Lung (tissue), 12 donors: Measurements from ENCODE around the gene TRIM39. TPM values are rescaled to one million over a fixed set of nuclear protein-coding genes. Genes with fewer than 3 reads are reported as not detected.

Source experiments
- ATAC-seq: fragments of 200-7000 bp; cut with Tn5 transposase; one replicate; pipeline ENCODE4 v1.9.1; 2020; ENCODE audit warnings: moderate number of reproducible peaks; ENCODE audit not compliant: insufficient read depth, low FRiP score
- DNase-seq, 3 donors: peaks; one replicate each; pipeline ENCODE4 v3.0.0-alpha.2; 2013 to 2017
- H3K27ac ChIP-seq, 2 donors: one replicate each; pipeline ENCODE4 v1.5.1; 2013; ENCODE audit warnings: mild to moderate bottlenecking in 2 of 2, moderate library complexity in 2 of 2, control low read depth in 1 of 2, inconsistent platforms in 1 of 2, low read depth in 1 of 2, low read length in 1 of 2
- H3K27me3 ChIP-seq, 3 donors: one replicate each; pipeline ENCODE4 v1.5.1; 2013; ENCODE audit warnings: low read length in 2 of 3; ENCODE audit not compliant: control insufficient read depth in 3 of 3, insufficient read depth in 3 of 3
- H3K36me3 ChIP-seq, 4 donors: one replicate each; pipeline ENCODE4 v1.5.1; 2013; ENCODE audit warnings: low read length in 4 of 4, mild to moderate bottlenecking in 1 of 4, moderate library complexity in 1 of 4; ENCODE audit not compliant: control insufficient read depth in 4 of 4, insufficient read depth in 4 of 4
- H3K4me1 ChIP-seq, 5 donors: one replicate each; pipeline ENCODE4 v1.5.1; 2013; ENCODE audit warnings: low read length in 5 of 5, mild to moderate bottlenecking in 2 of 5, moderate library complexity in 1 of 5; ENCODE audit not compliant: control insufficient read depth in 5 of 5, insufficient read depth in 5 of 5
- H3K4me3 ChIP-seq: one replicate; pipeline ENCODE4 v1.5.1; 2013; ENCODE audit warnings: mild to moderate bottlenecking, control low read depth, moderate library complexity
- H3K9ac ChIP-seq, 2 donors: one replicate each; pipeline ENCODE4 v1.5.1; 2013; ENCODE audit warnings: low read length in 2 of 2, control low read depth in 1 of 2; ENCODE audit not compliant: insufficient read depth in 1 of 2
- H3K9me3 ChIP-seq, 4 donors: one replicate each; pipeline ENCODE4 v1.5.1; 2013; ENCODE audit warnings: low read length in 3 of 4, mild to moderate bottlenecking in 1 of 4, moderate library complexity in 1 of 4; ENCODE audit not compliant: control insufficient read depth in 4 of 4, insufficient read depth in 3 of 4
- WGBS, 2 donors: extraction: QIAGEN DNeasy Blood & Tissue Kit; methylation state at CpG; one replicate each; pipeline ENCODE4 v1.1.7; 2013; 5-methylcytosine and 5-hydroxymethylcytosine counted together
- polyA plus RNA-seq, 2 donors: library from polyadenylated mRNA; stranded (reverse); fragments of 200-250 nt; gene quantifications; one replicate each; pipeline ENCODE4 v1.2.1, GENCODE V29; 2013
- total RNA-seq, 2 donors: library from RNA; depleted of rRNA in 1 of 2; stranded (reverse); fragments of >200 nt in 1 of 2; gene quantifications; one replicate each; pipeline ENCODE4 v1.2.1, GENCODE V29; 2014 to 2021
- TF ChIP-seq, protein P1 (sequence below): IDR thresholded peaks from 2 replicates; pipeline ENCODE4 v1.5.1; 2012; ENCODE audit warnings: mild to moderate bottlenecking; ENCODE audit errors: control extremely low read depth, extremely low read depth
- donor health status: control.
- donor health status: control.
- donor health status: Bipolar disorder and iron deficiency.
- donor health status: healthy.
- donor health status: DM: yes; HTN: yes; CAD: no.

The TRIM39 gene
- total and polyA plus RNA-seq, 4 donors, result 9.4 to 14.2 (median 11.3) TPM

DNA sequence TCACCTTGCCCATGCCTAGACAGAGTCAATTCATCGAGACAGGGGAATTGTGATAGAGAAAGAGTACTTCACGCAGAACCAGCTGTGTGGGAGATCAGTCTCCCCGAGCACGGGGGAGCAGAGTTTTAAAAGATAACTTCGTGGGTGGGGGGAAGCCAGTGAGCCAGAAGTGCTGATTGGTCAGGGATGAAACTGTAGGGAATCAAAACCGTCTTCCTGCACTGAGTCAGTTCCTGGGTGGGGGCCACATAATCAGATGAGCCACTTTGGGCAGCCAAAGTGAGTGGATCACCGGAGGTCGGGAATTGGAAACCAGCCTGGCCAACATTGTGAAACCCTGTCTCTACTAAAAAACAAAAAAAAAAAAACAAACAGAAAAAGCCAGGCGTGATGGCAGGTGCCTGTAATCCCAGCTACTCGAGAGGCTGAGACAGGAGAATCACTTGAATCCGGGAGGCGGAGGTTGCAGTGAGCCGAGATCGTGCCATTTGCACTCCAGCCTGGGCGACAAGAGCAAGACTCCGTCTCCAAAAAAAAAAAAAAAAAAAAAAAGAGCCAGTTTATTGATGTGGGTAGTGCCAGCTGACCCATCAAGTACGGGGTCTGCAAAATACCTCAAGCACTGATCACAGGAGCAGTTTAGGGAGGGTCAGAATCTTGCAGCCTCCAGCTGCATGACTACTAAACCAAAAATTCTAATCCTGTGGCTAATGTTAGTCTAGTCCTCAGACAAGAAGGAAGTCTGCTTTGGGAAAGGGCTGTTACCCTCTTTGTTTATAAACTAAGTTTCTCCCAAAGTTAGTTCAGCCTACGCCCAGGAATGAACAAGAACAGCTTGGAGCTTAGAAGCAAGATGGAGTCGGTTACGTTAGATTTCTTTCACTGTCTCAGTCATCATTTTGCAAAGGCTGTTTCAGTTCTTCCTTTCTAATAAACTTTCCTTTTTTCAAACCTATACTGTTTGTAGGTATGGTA is 3.9 kb upstream of the TRIM39 start:
- Histone ChIP-seq H3K9ac (no peak overlapping the region), H3K27me3 (no peaks in the 10 kb centered on the region), H3K4me1 (peaks cover 7 to 21% (median 12%) of the 10 kb centered on the region in 5 donors), H3K36me3 (peaks cover 0 to 4% (median 3%) of the 10 kb centered on the region in 4 donors), H3K9me3 (no peaks in the 10 kb centered on the region), H3K27ac (no peak overlapping the region), H3K4me3 (no peak overlapping the region)
- no peak for DNase-seq
- TF ChIP-seq, protein P1, sequence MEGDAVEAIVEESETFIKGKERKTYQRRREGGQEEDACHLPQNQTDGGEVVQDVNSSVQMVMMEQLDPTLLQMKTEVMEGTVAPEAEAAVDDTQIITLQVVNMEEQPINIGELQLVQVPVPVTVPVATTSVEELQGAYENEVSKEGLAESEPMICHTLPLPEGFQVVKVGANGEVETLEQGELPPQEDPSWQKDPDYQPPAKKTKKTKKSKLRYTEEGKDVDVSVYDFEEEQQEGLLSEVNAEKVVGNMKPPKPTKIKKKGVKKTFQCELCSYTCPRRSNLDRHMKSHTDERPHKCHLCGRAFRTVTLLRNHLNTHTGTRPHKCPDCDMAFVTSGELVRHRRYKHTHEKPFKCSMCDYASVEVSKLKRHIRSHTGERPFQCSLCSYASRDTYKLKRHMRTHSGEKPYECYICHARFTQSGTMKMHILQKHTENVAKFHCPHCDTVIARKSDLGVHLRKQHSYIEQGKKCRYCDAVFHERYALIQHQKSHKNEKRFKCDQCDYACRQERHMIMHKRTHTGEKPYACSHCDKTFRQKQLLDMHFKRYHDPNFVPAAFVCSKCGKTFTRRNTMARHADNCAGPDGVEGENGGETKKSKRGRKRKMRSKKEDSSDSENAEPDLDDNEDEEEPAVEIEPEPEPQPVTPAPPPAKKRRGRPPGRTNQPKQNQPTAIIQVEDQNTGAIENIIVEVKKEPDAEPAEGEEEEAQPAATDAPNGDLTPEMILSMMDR, result no peak
- WGBS, 2 donors, result 85 to 91% methylated on average over 20 of the region's 20 CpGs
- ATAC-seq, result no peak

DNA sequence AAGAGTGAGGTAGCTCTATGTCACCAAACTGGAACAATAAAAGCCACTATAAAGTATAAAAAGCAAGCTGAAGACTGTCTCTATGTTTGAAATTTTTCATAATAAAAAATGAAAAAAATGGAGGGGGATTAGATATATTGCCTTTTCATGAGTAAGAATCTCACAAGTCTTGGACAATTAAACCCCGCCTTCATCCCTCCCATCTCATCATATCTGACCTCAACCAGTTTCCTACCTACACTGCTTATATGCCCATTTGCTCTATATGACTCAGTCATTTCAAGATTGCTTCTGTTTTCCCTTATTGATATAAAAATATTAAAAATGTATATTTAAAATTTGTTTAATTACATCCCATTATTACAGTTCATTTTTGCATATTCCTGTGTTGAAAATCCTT is 2.9 kb upstream of the TRIM39 start:
- WGBS, 2 donors, result 94 to 100% methylated on average over 1 of the region's 1 CpG
- no peaks in the 10 kb centered on the region for H3K27me3 ChIP-seq
- TF ChIP-seq, protein P1, result no peak
- peaks cover 0 to 4% (median under 1%) of the 10 kb centered on the region in 4 donors for H3K36me3 ChIP-seq
- no peak overlapping the region for H3K4me3 ChIP-seq
- DNase-seq (no peak), ATAC-seq (no peak)
- H3K9ac ChIP-seq, result no peak overlapping the region
- H3K4me1 ChIP-seq, result peaks cover 3 to 25% (median 14%) of the 10 kb centered on the region in 5 donors
- H3K27ac ChIP-seq, result no peak overlapping the region
- no peaks in the 10 kb centered on the region for H3K9me3 ChIP-seq

DNA sequence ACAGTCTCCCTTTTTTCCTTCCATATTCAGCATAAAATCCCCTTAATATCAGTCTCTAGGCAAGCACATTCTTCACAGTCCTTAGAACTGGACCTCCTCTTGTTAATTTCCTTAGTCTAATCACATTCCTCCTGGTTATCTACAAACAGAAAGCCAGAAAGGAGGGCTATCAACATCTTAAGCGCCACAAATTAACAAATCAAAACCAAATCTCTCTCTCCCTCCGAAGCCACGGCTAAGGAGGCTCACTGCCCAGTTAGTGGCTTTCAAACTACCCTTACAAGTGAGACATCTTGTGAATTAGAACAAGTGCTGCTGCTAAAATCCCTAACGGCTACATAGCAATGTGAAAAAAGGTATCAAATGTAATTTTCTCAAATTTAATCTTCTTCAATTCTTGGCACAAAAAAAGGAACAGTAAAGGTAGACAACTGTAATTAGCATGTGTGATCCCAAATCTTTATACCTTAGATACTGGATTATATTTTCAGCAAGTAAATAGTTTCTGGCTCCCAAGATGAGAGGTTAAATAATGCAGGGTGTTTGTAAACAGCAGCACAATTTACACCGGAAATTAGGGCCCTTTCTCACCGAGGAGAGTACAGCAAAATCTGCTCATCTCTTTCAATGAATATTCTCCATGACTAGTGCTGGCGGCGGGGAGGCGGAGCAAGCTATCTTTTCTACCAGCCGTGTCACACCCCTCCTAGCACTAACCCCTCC is 1.4 kb upstream of the TRIM39 start:
- Histone ChIP-seq H3K4me3 (peak overlapping the region; percentile 73), H3K4me1 (peaks cover 2 to 25% (median 14%) of the 10 kb centered on the region in 5 donors), H3K9ac (peak overlapping the region; percentile 84 to 91), H3K36me3 (peaks cover 3 to 10% (median 6%) of the 10 kb centered on the region in 4 donors), H3K27ac (peak overlapping the region; percentile 97 to 99), H3K27me3 (no peaks in the 10 kb centered on the region), H3K9me3 (no peaks in the 10 kb centered on the region)
- ATAC-seq (peak; percentile 27), DNase-seq (peak in 1 of 3 donors; percentile 3)
- TF ChIP-seq, protein P1, result no peak
- 9 to 14% methylated on average over 10 of the region's 10 CpGs for WGBS, 2 donors
